Trophoblast cell (in vitro differentiated cells and primary cell): ENCODE data around the gene FFAR3.

Source experiments
- DNase-seq, 2 donors: peaks; one replicate each; pipeline ENCODE4 v3.0.0-alpha.2; 2016
- H2AFZ ChIP-seq: 2 replicates; pipeline ENCODE4 v1.6.1; 2013; ENCODE audit warnings: low read length, moderate library complexity, mild to moderate bottlenecking; ENCODE audit not compliant: insufficient read depth, poor library complexity
- H2AK5ac ChIP-seq: 2 replicates; pipeline ENCODE4 v1.6.1; 2013; ENCODE audit warnings: mild to moderate bottlenecking, low read length
- H2BK120ac ChIP-seq: 2 replicates; pipeline ENCODE4 v1.6.1; 2013; ENCODE audit warnings: low read length, mild to moderate bottlenecking, moderate library complexity; ENCODE audit not compliant: insufficient read depth, poor library complexity
- H2BK12ac ChIP-seq: 2 replicates; pipeline ENCODE4 v1.6.1; 2013; ENCODE audit warnings: mild to moderate bottlenecking, low read length, moderate library complexity
- H2BK5ac ChIP-seq: 2 replicates; pipeline ENCODE4 v1.6.1; 2013; ENCODE audit warnings: low read length, low read depth, moderate library complexity, mild to moderate bottlenecking; ENCODE audit not compliant: poor library complexity
- H3K14ac ChIP-seq: 2 replicates; pipeline ENCODE4 v1.6.1; 2013; ENCODE audit warnings: mild to moderate bottlenecking, low read length
- H3K18ac ChIP-seq: 2 replicates; pipeline ENCODE4 v1.6.1; 2013; ENCODE audit warnings: mild to moderate bottlenecking, low read length
- H3K23ac ChIP-seq: 2 replicates; pipeline ENCODE4 v1.6.1; 2013; ENCODE audit warnings: low read length
- H3K27ac ChIP-seq: 2 replicates; pipeline ENCODE4 v1.5.1; 2013; ENCODE audit warnings: low read depth, mild to moderate bottlenecking, inconsistent platforms, low read length, moderate library complexity
- H3K27me3 ChIP-seq: 2 replicates; pipeline ENCODE4 v1.6.1; 2013; ENCODE audit warnings: inconsistent platforms, mild to moderate bottlenecking, low read length, moderate library complexity; ENCODE audit not compliant: insufficient read depth
- H3K36me3 ChIP-seq, 2 experiments: 1 replicate in 1 of 2; 2 replicates in 1 of 2; pipeline ENCODE4 v1.6.1; 2013; ENCODE audit warnings: low read length in 2 of 2, mild to moderate bottlenecking in 2 of 2, moderate library complexity in 1 of 2; ENCODE audit not compliant: insufficient read depth in 2 of 2, control insufficient read depth in 1 of 2
- H3K4ac ChIP-seq: 2 replicates; pipeline ENCODE4 v1.6.1; 2013; ENCODE audit warnings: low read depth, mild to moderate bottlenecking, low read length, moderate library complexity
- H3K4me1 ChIP-seq, 2 experiments: 1 replicate in 1 of 2; 2 replicates in 1 of 2; pipeline ENCODE4 v1.6.1; 2013; ENCODE audit warnings: low read length in 2 of 2, mild to moderate bottlenecking in 2 of 2, moderate library complexity in 1 of 2; ENCODE audit not compliant: insufficient read depth in 2 of 2, control insufficient read depth in 1 of 2
- H3K4me2 ChIP-seq: 2 replicates; pipeline ENCODE4 v1.6.1; 2013; ENCODE audit warnings: inconsistent platforms, mild to moderate bottlenecking, low read length, moderate library complexity
- H3K4me3 ChIP-seq: 2 replicates; pipeline ENCODE4 v1.5.1; 2013; ENCODE audit warnings: mild to moderate bottlenecking, low read depth, low read length, inconsistent platforms
- H3K79me1 ChIP-seq: one replicate; pipeline ENCODE4 v1.6.1; 2013; ENCODE audit warnings: low read length
- H3K79me2 ChIP-seq: 2 replicates; pipeline ENCODE4 v1.6.1; 2013; ENCODE audit warnings: low read length, mild to moderate bottlenecking; ENCODE audit not compliant: control insufficient read depth, insufficient read depth, poor library complexity
- H3K9ac ChIP-seq: 2 replicates; pipeline ENCODE4 v1.6.1; 2013; ENCODE audit warnings: mild to moderate bottlenecking, low read length
- H3K9me3 ChIP-seq: 2 replicates; pipeline ENCODE4 v1.6.1; 2013; ENCODE audit warnings: low read depth, mild to moderate bottlenecking, control low read depth, inconsistent platforms, low read length; ENCODE audit not compliant: insufficient read depth
- H4K12ac ChIP-seq: 2 replicates; pipeline ENCODE4 v1.6.1; 2013; ENCODE audit warnings: low read depth, mild to moderate bottlenecking, low read length, moderate library complexity
- H4K8ac ChIP-seq: 2 replicates; pipeline ENCODE4 v1.6.1; 2013; ENCODE audit warnings: low read depth, mild to moderate bottlenecking, low read length, moderate library complexity
- H4K91ac ChIP-seq: one replicate; pipeline ENCODE4 v1.6.1; 2013; ENCODE audit warnings: low read depth, mild to moderate bottlenecking, low read length, moderate library complexity
- WGBS: extraction: QIAGEN DNeasy Blood & Tissue Kit; methylation state at CpG from one replicate; pipeline ENCODE4 v1.1.7; 2013; ENCODE audit warnings: missing lambda C conversion rate; ENCODE audit not compliant: insufficient read length, insufficient coverage; ENCODE audit errors: extremely low coverage; 5-methylcytosine and 5-hydroxymethylcytosine counted together

Gene FFAR3

DNA sequence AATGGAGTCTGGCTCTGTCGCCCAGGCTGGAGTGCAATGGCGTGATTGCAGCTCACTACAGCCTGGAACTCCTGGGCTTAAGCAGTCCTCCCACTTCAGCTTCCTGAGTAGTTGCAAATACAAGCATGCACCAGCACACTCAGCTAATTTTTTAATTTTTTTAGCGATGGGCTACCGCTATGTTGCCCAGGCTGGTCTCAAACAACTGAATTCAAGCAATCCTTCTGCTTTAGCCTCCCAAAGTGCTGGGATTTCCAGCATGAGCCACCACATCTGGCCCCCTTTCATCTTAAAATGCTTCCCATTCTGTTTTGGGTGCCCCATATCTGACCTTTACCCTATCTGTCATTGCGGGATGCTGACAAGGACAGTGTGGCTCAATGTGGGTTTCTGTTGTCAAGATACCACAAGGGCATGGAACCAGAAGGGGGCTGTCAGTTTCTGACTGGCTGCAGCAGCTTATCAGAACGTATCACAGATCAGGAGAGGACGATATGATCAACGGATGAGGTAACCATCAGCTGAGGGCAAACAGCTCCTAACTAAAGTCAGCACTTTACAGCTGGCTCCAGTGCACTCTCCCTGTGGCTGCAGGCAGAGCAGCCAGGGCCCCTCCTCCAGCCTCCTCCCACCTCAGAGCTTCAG lies 45.0 kb downstream of the FFAR3 start:
- no peaks in the 10 kb centered on the region for H3K36me3 ChIP-seq
- no peaks in the 10 kb centered on the region for H3K27me3 ChIP-seq
- no peak overlapping the region for H2BK12ac ChIP-seq
- H3K27ac ChIP-seq, result no peak overlapping the region
- H4K8ac ChIP-seq, result no peak overlapping the region
- H4K12ac ChIP-seq, result no peak overlapping the region
- no CpG with 5 or more reads among the region's 8 CpGs for WGBS
- DNase-seq, result peak in 1 of 2 donors; percentile 70
- H2AK5ac ChIP-seq, result no peak overlapping the region
- H3K9ac ChIP-seq, result no peak overlapping the region
- no peak overlapping the region for H3K14ac ChIP-seq
- H3K79me2 ChIP-seq, result no peaks in the 10 kb centered on the region
- no peak overlapping the region for H3K4me3 ChIP-seq
- H3K18ac ChIP-seq, result no peak overlapping the region
- no peak overlapping the region for H3K23ac ChIP-seq
- H3K4me1 ChIP-seq, result peaks cover 5 to 6% of the 10 kb centered on the region in 2 experiments
- H2BK120ac ChIP-seq, result no peak overlapping the region
- no peak overlapping the region for H4K91ac ChIP-seq
- no peaks in the 10 kb centered on the region for H3K9me3 ChIP-seq
- H2BK5ac ChIP-seq, result no peak overlapping the region
- no peaks in the 10 kb centered on the region for H3K79me1 ChIP-seq
- H3K4ac ChIP-seq, result no peak overlapping the region
- no peak overlapping the region for H3K4me2 ChIP-seq
- no peak overlapping the region for H2AFZ ChIP-seq

DNA sequence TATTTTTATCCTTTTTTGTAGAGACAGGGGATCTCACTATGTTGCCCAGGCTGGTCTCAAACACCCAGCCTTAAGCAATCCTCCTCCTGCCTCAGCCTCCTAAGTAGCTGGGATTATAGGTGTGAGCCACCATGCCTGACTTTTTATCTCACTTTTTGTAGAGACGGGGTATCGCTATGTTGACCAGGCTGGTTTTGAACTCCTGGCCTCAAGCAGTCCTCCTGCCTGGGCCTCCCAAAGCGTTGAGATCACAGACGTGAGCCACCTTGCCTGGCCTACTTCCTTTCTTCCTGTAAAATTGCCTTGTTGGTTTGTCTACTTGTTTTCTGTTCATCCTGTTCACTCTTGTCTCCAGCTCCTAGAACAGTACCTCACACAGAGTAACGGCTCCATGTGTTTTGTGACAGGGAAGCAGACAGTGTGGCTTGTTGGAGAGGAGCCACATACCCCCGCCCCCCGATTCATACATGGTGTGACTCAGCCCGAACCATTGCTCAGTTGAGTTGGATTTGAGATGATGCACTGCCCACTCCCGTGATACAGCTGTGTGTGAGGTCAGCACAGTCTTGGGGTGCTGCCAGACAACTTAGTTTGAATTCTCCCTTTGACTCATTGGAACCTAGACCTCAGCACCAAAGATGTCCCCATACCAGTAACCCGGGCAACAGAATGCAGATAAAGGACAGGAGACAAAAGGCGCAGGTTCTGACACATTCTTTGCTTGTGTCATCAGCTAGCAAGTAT lies 46.8 kb downstream of the FFAR3 start:
- Histone ChIP-seq H4K12ac (no peak overlapping the region), H3K14ac (no peak overlapping the region), H4K8ac (no peak overlapping the region), H3K4ac (no peak overlapping the region), H3K4me3 (no peak overlapping the region), H3K36me3 (no peaks in the 10 kb centered on the region), H3K18ac (no peak overlapping the region), H3K27ac (no peak overlapping the region), H2BK12ac (no peak overlapping the region), H3K4me2 (no peak overlapping the region), H3K9me3 (no peaks in the 10 kb centered on the region), H3K79me2 (no peaks in the 10 kb centered on the region), H3K79me1 (no peaks in the 10 kb centered on the region), H2AFZ (no peak overlapping the region), H2BK5ac (no peak overlapping the region), H2BK120ac (no peak overlapping the region), H4K91ac (no peak overlapping the region), H3K4me1 (peaks cover 5 to 6% of the 10 kb centered on the region in 2 experiments), H3K27me3 (no peaks in the 10 kb centered on the region), H3K9ac (no peak overlapping the region), H3K23ac (no peak overlapping the region), H2AK5ac (no peak overlapping the region)
- whole genome bisulfite sequencing, result no CpG with 5 or more reads among the region's 11 CpGs
- DNase-seq, result peak; percentile 74 to 93

DNA sequence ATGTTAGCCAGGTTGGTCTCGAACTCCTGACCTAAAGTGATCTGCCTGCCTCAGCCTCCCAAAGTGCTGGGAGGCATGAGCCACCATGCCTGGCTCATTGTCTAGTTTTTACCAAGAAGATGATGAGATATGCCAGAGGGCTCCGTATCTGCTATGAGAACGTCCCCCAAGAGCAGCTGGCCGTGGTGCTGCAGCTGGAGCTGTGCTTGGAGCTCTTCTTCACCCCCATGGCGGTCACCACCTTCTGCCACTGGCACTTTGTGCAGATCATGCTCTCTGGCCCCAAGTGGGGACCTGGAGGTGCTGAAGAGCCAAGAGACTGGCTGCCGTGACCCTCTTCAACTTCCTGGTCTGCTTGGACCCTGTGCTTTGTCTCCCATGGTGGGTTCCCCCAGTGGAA lies 49.4 kb downstream of the FFAR3 start:
- no peak overlapping the region for H3K18ac ChIP-seq
- H2BK5ac ChIP-seq, result no peak overlapping the region
- H3K23ac ChIP-seq, result no peak overlapping the region
- no peaks in the 10 kb centered on the region for H3K27me3 ChIP-seq
- H3K14ac ChIP-seq, result no peak overlapping the region
- H3K36me3 ChIP-seq, result no peaks in the 10 kb centered on the region
- no peak overlapping the region for H4K12ac ChIP-seq
- no peak overlapping the region for H4K8ac ChIP-seq
- peaks cover 5 to 6% of the 10 kb centered on the region in 2 experiments for H3K4me1 ChIP-seq
- H3K4me2 ChIP-seq, result no peak overlapping the region
- no peaks in the 10 kb centered on the region for H3K79me2 ChIP-seq
- no peak overlapping the region for H3K27ac ChIP-seq
- H3K4me3 ChIP-seq, result no peak overlapping the region
- no peak overlapping the region for H3K9ac ChIP-seq
- no peak overlapping the region for H2AK5ac ChIP-seq
- no peak overlapping the region for H2BK12ac ChIP-seq
- WGBS, result no CpG with 5 or more reads among the region's 6 CpGs
- no peak overlapping the region for H2AFZ ChIP-seq
- no peak overlapping the region for H2BK120ac ChIP-seq
- no peaks in the 10 kb centered on the region for H3K9me3 ChIP-seq
- no peaks in the 10 kb centered on the region for H3K79me1 ChIP-seq
- DNase-seq, result no peak
- no peak overlapping the region for H3K4ac ChIP-seq
- no peak overlapping the region for H4K91ac ChIP-seq

DNA sequence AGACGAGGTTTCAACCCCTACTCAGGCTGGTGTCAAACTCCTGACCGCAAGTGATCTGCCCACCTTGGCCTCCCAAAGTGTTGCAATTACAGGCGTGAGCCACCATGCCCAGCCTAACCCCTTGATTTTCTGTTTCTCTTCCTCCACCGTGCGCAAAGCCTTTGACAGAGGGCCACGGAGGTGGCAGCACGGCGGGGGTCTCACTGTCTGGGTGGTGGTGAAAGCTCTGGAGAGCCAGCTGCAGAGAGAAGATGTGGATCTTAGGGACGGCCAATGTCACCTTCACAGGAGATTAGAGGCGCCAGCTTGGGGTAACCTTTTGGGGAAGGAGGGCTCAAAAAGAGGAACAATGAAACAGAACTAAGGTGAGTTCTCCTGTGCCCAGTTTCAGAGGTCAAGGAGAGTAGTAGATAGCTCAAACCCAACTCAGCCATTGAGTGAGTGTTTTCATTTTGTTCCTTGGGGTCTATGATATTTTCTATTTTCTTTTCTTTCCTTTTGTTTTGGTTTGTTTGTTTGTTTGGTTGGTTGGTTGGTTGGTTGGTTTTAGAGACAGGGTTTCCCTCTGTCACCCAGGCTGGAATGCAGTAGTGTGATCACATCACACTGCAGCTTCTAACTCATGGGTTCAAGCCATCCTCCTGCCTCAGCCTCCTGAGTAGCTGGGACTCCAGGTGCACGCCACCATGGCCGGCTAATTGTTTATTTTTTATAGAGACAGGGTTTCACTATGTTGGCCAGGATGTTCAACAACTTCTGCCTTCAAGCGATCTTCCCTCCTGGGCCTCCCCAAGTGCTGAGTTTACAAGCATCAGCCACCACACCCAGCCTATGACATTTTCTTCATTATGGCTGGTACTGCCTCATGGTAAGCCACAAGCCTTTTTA lies 50.3 kb downstream of the FFAR3 start:
- Histone ChIP-seq H3K79me1 (no peaks in the 10 kb centered on the region), H4K8ac (no peak overlapping the region), H4K12ac (no peak overlapping the region), H3K14ac (no peak overlapping the region), H2AK5ac (no peak overlapping the region), H3K4me1 (peaks cover 5 to 6% of the 10 kb centered on the region in 2 experiments), H3K9me3 (no peaks in the 10 kb centered on the region), H2AFZ (no peak overlapping the region), H3K4me3 (no peak overlapping the region), H3K9ac (no peak overlapping the region), H3K27me3 (no peaks in the 10 kb centered on the region), H2BK5ac (no peak overlapping the region), H2BK12ac (no peak overlapping the region), H3K4me2 (no peak overlapping the region), H4K91ac (no peak overlapping the region), H2BK120ac (no peak overlapping the region), H3K4ac (no peak overlapping the region), H3K36me3 (no peaks in the 10 kb centered on the region), H3K79me2 (no peaks in the 10 kb centered on the region), H3K23ac (no peak overlapping the region), H3K27ac (no peak overlapping the region), H3K18ac (no peak overlapping the region)
- no CpG with 5 or more reads among the region's 13 CpGs for WGBS
- DNase-seq, result no peak
